Measurements from ENCODE around the gene SGPP1. TPM values are rescaled to one million over a fixed set of nuclear protein-coding genes. Genes with fewer than 3 reads are reported as not detected.
A peak's percentile ranks its signal among the peaks of the same experiment; 100 is the strongest.

The SGPP1 gene
- total and polyA plus RNA-seq, 10 of the 15 experiments (the other 5 are each of a cell fraction or from before 2014, with no cell fraction given), result 3.5 to 37.7 (median 25.5) TPM

GRCh38 chr14:63672417-63673180 is 55.3 kb downstream of the SGPP1 start:
- no peak for FAIRE-seq
- RAD21 ChIA-PET (ENCODE audit: unreplicated experiment), result interaction anchor here (0.7 to 1.4 kb wide), 6 partner anchors 22 to 53 kb away, joined by 3 to 5 read pairs (median 4); partner anchors contain the start of gene WDR89
- CTCF ChIA-PET, result interaction anchor here (0.7 to 0.8 kb wide), 2 partner anchors 27 to 39 kb away, joined by 3 read pairs; no protein-coding TSS in a partner anchor
- WGBS (ENCODE audit: insufficient coverage, insufficient replicate concordance, low lambda C conversion rate, missing lambda C conversion rate), result 38% methylated on average over 7 of the region's 7 CpGs
- Histone ChIP-seq H3K4me1 (ENCODE audit: control insufficient read depth, insufficient read depth, low read length) (no peaks in the 10 kb centered on the region), H2AFZ (ENCODE audit: control insufficient read depth, low read depth, low read length) (no peak overlapping the region), H3K27me3 (replicated peaks in 1 of 2; ENCODE audit: control insufficient read depth in 2 of 2, insufficient read depth in 2 of 2, low read length in 1 of 2) (no peaks in the 10 kb centered on the region), H3K79me2 (ENCODE audit: control insufficient read depth, insufficient read depth, low read length) (no peaks in the 10 kb centered on the region), H3K9ac (ENCODE audit: control insufficient read depth, insufficient read depth, low read length) (no peak overlapping the region), H3K36me3 (ENCODE audit: control insufficient read depth in 2 of 2, insufficient read depth in 2 of 2, low read length in 1 of 2) (no peaks in the 10 kb centered on the region; a peak in 1 of 4 replicates), H3K4me3 (no peak overlapping the region), H4K20me1 (ENCODE audit: control insufficient read depth, insufficient read depth) (no peaks in the 10 kb centered on the region), H3K4me2 (ENCODE audit: control insufficient read depth, insufficient read depth) (no peak overlapping the region), H3K27ac (ENCODE audit: control insufficient read depth, insufficient read depth) (no peak overlapping the region), H3K9me3 (replicated peaks; ENCODE audit: control insufficient read depth, insufficient read depth, low read length) (no peaks in the 10 kb centered on the region)
- SMC1A ChIA-PET (ENCODE audit: uncharacterized antibody, unreplicated experiment), result interaction anchor here (0.6 to 3.7 kb wide), 9 partner anchors 21 to 96 kb away, joined by 3 to 17 read pairs (median 4); partner anchors contain the start of gene WDR89
- in situ Hi-C loops (cut with MboI), result no loop called here
- BruUV-seq (replicated peaks), result no TSS peak
- DNase-seq (ENCODE audit: low read depth, low spot score), result peak; percentile 62
- peak; percentile 90 for ATAC-seq
- intact Hi-C loops (cut with micrococcal nuclease; ENCODE audit: unreplicated experiment), result no loop called here
- POLR2A ChIA-PET, result interaction anchor here (0.6 to 1.0 kb wide), 3 partner anchors 21 to 196 kb away, joined by 3 read pairs; no protein-coding TSS in a partner anchor
- TF ChIP-seq SIX5 (IDR thresholded peaks at IDR 0.05; ENCODE audit: low read depth, low read length, severe bottlenecking), result no peak
- peak; percentile 41 to 73; a peak in 2 of 4 replicates for TF ChIP-seq EP300 (IDR thresholded peaks at IDR 0.05; ENCODE audit: borderline replicate concordance in 1 of 2, control insufficient read depth in 1 of 2, low read depth in 2 of 2, low read length in 2 of 2)
- no peak for TF ChIP-seq WRNIP1 (IDR thresholded peaks at IDR 0.05; ENCODE audit: borderline replicate concordance, low read depth, low read length)
- TF ChIP-seq NR2F1 (conservative IDR thresholded peaks at IDR 0.05), result peak; percentile 88
- no peak for TF ChIP-seq RFX5 (IDR thresholded peaks at IDR 0.05; ENCODE audit: low read depth, low read length)
- TF ChIP-seq TARDBP (IDR thresholded peaks at IDR 0.05; ENCODE audit: borderline replicate concordance), result no peak
- no peak for TF ChIP-seq RAD51 (IDR thresholded peaks at IDR 0.05)
- no peak for TF ChIP-seq NFYA (IDR thresholded peaks at IDR 0.05; ENCODE audit: borderline replicate concordance, low read depth, low read length)
- peak; percentile 41 to 68; a peak in 2 of 4 replicates for TF ChIP-seq BHLHE40 (IDR thresholded peaks at IDR 0.05; ENCODE audit: borderline replicate concordance in 1 of 2, low read depth in 2 of 2, low read length in 1 of 2)
- TF ChIP-seq CREM (IDR thresholded peaks at IDR 0.05; ENCODE audit: low read depth), result no peak
- TF ChIP-seq EZH2 (IDR thresholded peaks at IDR 0.05; ENCODE audit: borderline replicate concordance, control insufficient read depth, low read depth, low read length), result no peak
- TF ChIP-seq HDGF (IDR thresholded peaks at IDR 0.05), result no peak
- TF ChIP-seq E4F1 (IDR thresholded peaks at IDR 0.05; ENCODE audit: borderline replicate concordance, partially characterized antibody), result no peak
- TF ChIP-seq ZNF24 (IDR thresholded peaks at IDR 0.05), result no peak; the same call in none of the 2 replicates
- no peak for TF ChIP-seq ELK1 (IDR thresholded peaks at IDR 0.05; ENCODE audit: low read depth, low read length)
- TF ChIP-seq NR2C2 (IDR thresholded peaks at IDR 0.05; ENCODE audit: borderline replicate concordance, control insufficient read depth, insufficient read length, low read depth), result no peak
- no peak for TF ChIP-seq FOXM1 (IDR thresholded peaks at IDR 0.05; ENCODE audit: low read depth, low read length)
- TF ChIP-seq IRF3 (IDR thresholded peaks at IDR 0.05), result no peak
- no peak for TF ChIP-seq POLR2A (IDR thresholded peaks at IDR 0.05; ENCODE audit: low read depth, low read length)
